NCI-H2107 treated with DMSO at 0.1 percent for 48 hours (cell line): ENCODE measurements around the gene PRKCZ.

Experiments used
- DNase-seq: peaks from one replicate; lab custom pipeline; 2025; ENCODE audit not compliant: unreplicated experiment; lab: John Stamatoyannopoulos, UW

PRKCZ gene

DNA sequence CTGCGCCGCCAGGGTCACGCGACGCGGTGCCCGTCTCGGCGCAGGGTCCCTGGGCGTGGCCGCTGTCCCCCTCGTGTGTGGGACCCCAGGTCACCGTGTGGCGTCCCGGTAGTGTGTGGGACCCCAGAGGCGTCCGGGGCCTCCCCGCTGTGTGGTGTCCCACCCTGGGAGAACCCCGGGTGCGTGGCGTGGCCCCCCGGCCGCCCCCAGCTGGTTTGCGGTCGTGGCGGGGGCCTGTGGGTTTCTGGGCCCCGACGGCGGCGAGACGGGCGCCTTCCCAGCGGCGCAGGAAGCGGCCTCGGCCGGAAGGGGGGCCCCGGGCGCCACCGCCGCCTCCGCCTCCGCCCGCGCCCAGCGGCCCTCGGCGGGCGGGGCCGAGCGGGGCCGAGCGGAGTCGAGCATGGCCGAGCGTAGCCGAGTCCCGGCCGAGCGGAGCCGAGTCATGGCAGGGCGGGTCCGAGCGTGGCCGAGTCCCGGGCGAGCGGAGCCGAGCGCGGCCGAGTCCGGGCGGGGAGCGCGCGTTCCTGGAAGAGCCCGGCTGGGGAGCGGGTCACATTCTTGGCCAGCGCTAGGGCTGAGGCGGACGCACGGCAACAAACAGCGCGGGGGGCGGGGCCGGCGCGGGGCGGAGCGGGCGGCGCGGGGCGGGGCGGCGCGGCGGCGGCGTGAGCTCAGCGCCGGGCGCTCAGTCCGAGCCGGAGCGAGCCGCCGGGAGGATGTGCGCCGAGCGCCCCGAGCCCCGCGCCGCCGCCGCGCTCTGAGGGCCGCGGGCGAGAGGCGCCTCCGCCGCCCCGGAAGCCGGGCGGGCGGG lies 177.3 kb downstream of the PRKCZ start:
- DNase-seq: peak; percentile 17

DNA sequence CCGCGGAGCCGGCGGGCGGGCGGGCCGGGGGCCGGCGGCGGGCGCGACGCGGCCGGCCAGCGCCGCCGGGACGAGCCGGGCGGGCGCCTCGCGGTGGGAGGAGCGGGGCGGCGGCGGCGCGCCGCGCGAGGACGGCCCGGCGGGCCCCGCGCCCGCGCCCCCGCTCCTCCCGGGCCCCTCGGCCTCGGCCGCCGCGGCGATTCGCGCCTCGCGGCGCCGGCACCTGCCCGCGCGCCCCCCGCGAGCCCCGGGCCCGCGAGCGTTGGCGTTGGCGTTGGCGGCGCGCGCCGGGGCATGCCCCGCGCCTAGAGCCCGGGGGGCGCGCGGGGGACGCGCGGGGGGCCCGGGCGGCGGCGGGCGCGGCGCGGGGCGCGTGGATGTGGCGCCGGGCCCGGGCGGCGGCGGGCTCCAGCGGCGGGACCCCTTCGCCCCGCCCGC lies 178.0 kb downstream of the PRKCZ start, which contains the start of gene SKI:
SKI (plus strand) TSS at position 163 of the 438 bp plus-strand sequence. CDS start 448 bp downstream, outside the sequence.
- no peak for DNase-seq

- no peak for DNase-seq
Observed at GRCh38 chr1:2228694-2229036, 178.5 kb downstream of the PRKCZ start.

- no peak for DNase-seq
Observed at GRCh38 chr1:2229037-2229864, 179.0 kb downstream of the PRKCZ start.

GRCh38 chr1:2229911-2230731 lies 179.9 kb downstream of the PRKCZ start:
- no peak for DNase-seq

DNA sequence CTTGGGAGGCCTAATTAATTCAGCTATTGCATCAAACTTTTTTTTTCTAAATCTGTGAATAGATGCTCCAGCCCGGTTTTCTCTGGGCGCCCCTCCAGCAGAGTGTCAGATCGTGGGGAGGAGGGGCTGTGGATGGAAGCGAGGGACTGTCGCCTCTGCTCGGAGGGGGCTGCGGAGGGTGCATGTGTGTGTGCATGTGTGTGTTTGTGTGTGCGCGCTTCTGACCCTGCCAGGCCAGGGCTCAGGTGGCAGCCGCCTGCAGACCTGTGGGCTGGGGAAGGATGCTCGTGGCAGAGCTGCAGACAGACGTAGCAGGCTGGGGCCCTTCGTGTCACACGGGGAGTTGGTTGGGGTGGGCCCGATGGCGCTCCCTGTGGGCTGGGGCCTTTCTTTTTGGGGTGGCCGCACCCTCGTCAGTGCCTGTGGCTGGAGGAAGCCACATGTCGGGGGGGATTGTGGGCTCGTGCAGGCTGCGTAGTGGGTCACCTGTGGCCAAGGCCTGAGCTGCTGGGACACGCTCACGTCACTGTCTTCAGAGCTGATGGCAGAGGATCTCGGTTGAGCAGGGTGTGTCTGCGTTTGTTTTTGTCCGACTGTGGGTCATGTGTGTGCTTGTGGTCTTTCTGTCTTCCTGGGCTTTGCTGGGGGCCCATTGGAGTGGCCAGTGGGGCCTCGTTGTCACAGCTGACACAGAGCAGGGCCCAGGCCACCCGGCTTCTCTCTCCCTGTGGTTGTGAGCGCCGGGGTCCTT lies 180.7 kb downstream of the PRKCZ start:
- no peak for DNase-seq

GRCh38 chr1:2231532-2232254 lies 181.5 kb downstream of the PRKCZ start:
- no peak for DNase-seq

DNA sequence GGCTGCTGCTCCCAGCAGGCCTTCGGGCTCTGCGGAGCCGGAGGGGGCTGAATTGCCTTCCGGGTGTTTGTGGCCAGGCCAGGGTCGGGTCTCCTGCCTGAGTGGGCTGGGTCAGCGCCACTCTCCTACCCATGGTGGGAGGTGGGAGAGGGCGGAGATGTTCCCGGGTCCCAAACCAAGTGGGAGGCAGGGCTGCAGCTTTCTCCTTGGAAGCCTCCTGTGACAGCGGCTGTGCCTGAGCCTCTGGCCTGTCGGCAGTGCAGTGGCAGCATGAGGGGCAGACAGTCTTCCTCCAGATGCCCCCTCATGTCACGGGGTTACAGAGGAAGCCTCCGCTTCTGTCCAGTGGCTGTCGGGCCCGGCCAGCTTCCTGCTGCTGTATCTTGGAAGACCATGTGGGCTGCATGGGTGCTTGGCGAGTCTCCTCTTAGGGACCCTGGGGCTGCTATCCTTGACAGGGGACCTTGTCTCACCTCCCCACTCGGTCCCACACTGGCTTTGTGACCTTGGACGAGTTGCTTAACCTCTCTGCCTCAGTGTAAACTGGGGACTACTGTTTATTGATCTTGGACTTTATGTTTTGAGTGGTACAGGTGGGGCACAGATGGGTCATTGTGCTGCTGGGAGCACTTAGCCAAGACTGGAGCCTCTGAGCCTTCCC lies 182.2 kb downstream of the PRKCZ start:
- no peak for DNase-seq

- DNase-seq: no peak
Observed at GRCh38 chr1:2232916-2233438, 182.8 kb downstream of the PRKCZ start.

- DNase-seq: no peak
Observed at GRCh38 chr1:2233468-2233867, 183.3 kb downstream of the PRKCZ start.

- DNase-seq: no peak
Observed at GRCh38 chr1:2233997-2234761, 184.0 kb downstream of the PRKCZ start.

DNA sequence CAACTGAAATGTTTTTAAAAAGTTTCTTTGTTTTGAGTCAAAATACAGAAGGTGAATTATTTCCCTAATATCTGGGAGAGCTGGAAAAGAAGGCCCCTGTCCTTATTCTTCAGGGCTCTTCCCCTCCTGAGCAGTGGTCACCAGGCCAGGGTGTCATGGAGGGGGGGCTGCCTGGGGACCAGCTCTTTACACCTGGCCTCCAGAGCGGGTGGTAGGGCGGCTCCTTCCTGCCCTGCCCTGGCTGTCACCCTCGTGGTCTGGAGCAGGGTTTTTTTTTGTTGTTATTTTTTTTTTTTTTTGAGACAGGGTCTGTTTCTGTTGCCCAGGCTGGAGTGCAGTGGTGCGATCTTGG lies 184.5 kb downstream of the PRKCZ start:
- no peak for DNase-seq
